Gastrocnemius medialis (tissue), 4 donors: ENCODE results near the gene INHA.

Source experiments
- POLR2A ChIP-seq, 2 donors: fragments of 450-650 bp; IDR thresholded peaks; one replicate each; pipeline ENCODE4 v1.6.1; 2017; ENCODE audit warnings: antibody characterized with exemption in 2 of 2, mild to moderate bottlenecking in 2 of 2, moderate library complexity in 2 of 2
- TF ChIP-seq, protein P1 (sequence below), 5 experiments: fragments of 450-650 bp in 3 of 5; fragments of 200-600 bp in 2 of 5; sonication (generic) in 2 of 5; IDR thresholded peaks in 4 of 5; conservative IDR thresholded peaks in 1 of 5; 1 replicate in 4 of 5; 2 replicates in 1 of 5; pipeline ENCODE4 v1.5.1; 2016 to 2019; ENCODE audit warnings: antibody characterized with exemption in 5 of 5, mild to moderate bottlenecking in 3 of 5, moderate library complexity in 3 of 5

DNA sequence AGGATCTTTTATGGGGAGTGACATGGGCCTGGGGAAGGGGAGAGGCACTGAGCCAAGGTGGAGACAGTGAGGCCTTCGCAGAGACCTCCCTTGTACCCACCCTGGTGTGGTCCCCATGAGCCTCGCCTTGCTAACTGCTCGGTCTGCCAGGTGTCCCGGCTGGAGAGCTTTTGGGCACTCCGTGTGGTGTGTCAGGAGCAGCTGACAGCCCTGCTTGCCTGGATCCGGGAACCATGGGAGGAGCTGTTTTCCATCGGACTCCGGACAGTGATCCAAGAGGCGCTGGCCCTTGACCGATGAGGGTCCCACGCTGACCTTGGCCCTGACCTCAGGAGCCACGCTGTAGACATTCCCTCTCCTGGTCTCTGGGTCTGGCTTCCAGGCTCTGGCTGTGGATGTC lies 43.8 kb downstream of the INHA start:
- TF ChIP-seq, protein P1, sequence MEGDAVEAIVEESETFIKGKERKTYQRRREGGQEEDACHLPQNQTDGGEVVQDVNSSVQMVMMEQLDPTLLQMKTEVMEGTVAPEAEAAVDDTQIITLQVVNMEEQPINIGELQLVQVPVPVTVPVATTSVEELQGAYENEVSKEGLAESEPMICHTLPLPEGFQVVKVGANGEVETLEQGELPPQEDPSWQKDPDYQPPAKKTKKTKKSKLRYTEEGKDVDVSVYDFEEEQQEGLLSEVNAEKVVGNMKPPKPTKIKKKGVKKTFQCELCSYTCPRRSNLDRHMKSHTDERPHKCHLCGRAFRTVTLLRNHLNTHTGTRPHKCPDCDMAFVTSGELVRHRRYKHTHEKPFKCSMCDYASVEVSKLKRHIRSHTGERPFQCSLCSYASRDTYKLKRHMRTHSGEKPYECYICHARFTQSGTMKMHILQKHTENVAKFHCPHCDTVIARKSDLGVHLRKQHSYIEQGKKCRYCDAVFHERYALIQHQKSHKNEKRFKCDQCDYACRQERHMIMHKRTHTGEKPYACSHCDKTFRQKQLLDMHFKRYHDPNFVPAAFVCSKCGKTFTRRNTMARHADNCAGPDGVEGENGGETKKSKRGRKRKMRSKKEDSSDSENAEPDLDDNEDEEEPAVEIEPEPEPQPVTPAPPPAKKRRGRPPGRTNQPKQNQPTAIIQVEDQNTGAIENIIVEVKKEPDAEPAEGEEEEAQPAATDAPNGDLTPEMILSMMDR (IDR thresholded peaks at IDR 0.05 in 4 of 5, conservative IDR thresholded peaks at IDR 0.05 in 1 of 5), result no peak
- no peak for TF ChIP-seq POLR2A (IDR thresholded peaks at IDR 0.05)
